Measurements from ENCODE around the gene MUC6.
A peak's percentile ranks its signal among the peaks of the same experiment; 100 is the strongest.

Gene MUC6

DNA sequence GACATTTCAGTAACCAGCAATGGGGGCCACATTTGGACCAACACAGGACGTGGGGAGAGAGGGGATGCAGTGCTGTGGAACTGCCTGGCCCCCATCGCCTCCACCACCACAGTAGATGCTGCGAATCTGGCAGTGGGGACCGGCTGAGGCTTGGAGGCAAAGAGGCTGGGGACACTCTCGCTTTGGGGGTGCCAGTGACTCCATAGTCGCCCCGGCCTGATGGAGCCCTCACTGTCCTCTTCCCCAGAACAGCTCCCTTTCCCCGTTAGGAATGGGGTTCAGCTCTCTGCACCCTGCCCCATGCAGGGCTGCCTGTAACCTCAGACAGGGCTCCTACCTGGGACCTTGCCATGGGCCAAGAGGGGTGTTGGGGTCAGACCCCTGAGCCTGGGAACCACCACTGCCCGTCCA is 36.3 kb upstream of the MUC6 start:
- no peak for DNase-seq

DNA sequence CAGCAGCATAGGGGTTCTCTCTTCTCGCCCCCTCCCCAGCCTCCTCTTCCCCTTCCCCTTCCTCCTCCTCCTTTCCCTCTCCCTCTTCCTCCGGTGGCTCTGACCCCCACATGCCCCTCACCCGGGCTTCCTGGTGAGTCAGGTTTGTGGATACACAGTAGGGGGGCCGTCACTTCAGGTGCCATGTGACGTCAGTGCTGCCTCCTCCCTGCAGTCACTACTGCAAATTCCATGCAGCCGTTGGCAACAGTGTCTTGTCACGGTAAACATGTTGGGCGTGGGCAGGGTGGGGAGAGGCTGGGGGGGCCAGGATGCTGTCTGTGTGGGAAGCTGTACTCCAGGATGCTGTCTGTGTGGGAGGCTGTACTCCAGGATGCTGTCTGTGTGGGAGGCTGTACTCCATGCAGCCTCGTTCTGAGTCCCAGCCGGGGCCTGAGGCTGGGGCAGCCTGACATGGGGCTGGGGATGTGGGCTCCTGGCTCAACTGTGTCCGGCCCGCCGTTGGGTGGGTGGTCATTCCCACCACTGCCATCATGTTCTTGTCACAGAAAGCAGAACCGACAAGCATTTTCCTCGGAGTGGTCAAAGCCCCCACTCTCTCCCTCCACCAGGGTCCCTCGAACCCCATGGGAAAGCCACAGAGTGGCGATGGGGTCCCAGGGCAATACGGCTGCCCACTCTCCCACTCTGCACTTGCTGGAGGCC is 35.8 kb upstream of the MUC6 start:
- DNase-seq = peak; percentile 41

DNA sequence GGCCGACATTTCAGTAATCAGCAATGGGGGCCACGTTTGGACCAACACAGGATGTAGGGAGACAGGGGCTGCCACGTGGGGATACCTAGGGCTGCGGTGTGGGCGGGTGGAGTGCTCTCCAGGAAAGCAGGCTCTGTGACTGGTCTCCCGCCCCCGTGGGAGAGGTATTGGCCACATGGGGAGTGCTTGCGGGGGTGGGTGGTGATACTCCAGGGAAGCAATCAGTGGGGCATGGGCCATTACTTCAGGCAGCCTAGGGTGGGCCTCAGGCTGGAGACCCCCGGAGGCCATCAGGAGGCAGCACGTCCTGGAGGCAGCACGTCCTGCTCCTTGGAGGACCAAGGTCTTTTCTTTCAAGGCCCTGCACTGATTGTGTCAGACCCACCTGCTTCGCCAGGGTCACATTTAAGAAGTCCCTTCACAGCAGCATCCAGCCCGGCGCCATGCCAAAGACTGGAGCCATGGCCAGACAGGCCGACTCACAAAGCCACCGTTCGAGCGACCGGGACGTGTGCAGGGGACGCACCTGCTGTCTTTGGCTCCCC is 35.1 kb upstream of the MUC6 start:
- DNase-seq = no peak

DNA sequence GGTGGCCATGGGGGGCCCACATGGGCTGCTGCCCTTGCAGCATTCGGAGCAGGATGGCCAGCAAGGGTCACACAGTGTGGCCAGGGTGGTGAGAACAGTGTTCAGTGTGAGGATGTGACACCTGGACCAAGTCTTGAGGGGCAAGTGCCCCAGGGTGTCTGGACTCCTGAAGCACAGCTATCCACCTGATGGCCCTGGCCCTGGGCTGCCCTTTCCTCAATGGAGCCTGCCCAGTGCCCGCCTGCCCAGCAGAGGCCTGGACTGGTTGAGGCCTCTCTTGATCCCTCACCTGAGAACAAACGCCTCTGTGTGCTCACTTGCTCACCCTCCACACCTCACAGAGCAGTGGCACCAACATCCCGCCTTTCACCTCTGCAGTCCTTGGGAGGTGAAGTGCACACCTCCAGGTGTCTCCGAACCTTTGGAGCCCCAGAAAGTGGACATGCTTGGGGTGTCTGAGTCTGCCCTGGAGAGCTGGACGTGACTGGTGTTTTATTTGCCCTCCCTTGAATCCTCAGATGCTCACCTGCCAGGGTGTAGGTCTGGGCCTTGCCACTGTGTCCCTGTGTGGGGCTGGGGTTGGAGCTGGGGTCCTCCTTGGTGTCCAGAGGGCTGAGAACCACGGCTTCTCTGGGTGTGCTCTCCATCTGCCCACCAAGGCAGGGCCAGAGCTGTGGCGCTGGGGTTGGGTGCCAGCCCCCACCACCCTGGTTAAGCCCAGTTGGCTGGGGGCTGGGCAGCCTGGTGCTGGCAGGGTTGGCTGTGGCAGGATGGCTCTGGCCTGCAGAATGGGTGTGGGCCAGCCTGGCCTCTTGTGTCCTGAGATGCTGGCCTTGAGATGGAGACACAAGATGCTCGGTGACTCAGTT is 34.3 kb upstream of the MUC6 start:
- DNase-seq = no peak

DNA sequence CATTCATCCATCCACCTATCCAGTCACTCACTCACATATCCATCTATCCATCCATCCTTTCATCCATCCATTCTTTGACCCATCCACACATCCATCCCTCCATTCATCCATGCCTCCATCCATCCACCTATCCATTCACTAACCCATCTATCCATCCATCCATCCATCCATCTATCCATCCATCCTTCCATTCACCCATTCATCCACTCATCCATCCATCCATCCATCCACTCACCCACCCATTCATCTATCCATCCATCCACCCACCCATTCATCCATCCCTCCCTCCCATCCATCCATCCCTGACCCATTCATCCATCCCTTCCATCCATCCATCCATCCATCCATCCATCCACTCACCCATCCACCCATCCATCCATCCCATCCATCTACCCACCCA is 33.2 kb upstream of the MUC6 start:
- DNase-seq = no peak

DNA sequence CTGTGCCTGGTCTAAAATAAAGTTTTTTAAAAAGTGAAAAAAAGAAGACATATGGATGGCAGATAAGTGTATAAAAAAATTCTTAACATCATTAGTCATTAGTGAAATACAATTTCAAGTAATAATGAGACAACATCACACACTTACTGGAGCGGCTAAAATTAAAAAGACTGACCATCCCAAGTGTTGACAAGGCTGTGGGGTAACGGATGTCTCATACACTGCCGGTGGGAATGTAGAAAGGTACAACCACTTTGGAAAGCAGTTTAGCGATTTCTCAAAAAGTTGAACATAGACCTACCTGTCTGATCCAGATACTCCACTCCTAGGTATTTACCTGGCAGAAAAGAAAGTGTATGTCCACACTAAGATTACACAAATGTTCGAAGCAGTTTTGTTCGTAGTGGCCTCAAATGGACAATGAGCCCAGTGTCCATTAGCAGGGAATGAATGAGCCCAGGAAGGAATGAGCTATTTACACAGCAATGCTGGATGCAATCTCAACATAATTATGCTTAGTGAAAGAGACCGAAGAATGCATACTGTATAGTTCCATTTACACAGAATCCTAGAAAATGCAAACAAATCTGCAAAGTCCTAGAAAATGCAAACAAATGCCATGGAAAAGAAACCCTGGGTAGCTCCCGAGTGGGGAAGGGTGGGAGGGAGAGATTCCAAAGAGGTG is 31.4 kb upstream of the MUC6 start:
- no peak for DNase-seq

DNA sequence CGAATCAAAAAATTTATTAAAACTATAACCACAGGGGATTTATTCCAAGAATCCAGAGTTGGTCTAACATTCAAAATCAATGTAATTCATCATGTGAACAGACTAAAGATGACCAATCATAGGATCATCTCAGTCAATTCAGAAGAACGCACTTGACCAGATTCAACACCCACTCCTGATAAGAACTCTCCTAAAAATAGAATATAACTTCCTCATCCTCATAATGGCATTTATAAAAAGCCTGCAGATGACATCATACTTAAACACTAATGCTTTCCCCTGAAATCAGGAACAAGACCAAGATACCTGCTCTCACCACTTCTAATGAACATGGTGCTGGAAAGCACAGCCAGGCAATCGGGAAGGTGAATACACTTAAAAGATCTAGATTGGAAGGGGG is 27.6 kb upstream of the MUC6 start:
- no peak for DNase-seq

DNA sequence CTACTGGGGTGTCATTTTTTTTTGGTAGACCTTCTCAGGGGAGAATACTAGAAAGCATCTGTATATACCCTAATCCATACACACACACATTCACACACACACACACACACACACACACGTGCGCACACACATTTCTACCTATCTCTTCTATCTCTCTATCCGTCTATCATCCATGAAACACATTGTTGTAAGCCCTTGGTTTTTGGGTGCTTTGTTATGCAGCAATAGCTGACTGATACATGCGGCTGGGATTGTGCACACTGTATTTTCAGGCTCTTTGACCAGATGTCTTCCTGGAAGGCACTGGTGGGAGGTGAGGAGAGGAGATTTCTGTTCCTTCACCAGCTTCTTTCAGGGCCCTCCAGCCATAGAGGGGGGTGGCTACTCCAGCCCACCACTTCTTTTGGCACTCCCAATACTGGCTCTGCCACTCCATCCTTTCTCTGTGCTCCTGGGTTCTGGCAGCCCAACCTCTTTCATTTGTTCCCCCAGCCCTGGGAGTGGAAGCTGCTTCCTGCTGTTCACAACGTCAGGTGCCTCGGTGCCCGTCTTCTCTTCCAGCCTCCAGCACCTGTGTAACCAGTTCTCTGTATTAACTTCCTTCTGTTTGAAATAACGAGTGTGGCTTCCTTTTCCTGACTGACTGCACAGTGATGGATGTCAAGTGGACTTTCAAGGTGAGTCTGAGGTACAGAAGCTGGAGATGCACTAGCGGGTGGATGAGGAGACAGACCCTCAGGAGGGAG is 25.7 kb upstream of the MUC6 start:
- DNase-seq = no peak

DNA sequence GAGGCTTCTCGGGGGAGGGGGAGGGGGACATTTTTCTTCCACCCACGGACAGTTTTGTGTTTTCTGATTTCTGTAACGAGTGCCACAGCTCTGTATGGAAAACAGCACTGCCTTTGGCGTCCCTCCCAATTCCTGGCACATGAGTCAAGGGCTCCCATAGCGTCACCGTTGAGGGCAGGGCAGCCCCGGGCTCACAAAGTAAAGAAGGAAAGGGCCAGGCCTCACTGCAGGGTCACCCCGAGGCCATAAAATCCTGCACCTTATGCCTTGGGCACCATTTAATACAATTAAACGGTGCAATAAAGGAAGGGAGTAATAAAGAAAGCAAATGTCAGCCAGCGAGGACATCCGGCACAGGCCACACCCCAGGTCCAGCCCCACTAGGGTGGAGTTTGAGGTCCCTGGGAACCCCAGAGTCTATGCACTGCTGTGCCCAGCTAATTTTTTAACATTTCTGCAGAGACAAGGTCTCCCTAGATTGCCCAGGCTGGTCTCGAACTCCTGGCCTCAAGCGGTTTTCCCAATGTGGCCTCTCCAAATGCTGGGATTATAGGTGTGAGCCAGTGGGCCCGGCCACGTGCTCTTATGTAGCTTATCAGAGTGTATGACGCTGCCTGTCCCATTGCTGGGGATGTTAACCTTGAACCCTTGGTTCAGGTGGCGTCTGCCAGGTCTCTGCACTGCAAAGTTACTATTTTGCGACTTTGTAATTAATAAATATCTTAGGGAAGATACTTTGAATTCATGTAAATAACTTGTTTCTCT is 24.5 kb upstream of the MUC6 start:
- DNase-seq = no peak

DNA sequence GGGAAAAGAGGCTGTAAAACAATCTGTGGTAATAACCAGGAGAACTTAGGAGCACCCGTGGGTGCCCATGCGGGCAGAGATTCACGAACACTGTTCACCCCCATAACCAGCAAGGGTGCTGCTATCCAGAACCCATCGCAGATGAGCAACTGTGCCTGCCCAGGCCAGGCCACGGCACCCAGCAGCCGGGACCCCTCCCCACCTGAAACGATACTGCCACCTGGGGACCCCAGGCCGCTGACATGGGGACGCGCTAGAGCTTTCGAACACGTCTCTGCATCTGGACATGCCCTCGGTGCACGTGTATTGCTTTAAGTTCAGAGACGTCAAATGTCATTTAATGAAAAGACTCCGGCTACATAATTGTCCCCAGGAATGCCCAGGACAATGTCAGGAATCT is 23.9 kb upstream of the MUC6 start:
- no peak for DNase-seq

DNA sequence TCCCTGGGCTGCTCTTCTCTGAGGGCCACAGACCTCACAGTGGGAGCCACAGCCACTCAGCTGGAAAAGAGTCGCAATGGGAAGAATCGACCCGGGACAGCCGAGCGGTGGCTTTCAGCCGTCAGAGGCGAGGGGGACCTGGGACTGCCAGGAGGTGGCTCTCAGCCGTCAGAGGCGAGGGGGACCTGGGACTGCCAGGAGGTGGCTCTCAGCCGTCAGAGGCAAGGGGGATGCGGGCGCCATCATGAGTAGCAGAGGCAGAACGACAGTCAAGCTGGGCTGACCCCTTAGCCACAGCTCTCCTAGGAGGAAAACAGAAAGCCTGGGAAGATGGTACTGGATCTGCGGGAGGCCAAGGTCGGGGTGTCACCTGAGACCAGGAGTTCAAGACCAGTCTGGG is 23.2 kb upstream of the MUC6 start:
- no peak for DNase-seq

DNA sequence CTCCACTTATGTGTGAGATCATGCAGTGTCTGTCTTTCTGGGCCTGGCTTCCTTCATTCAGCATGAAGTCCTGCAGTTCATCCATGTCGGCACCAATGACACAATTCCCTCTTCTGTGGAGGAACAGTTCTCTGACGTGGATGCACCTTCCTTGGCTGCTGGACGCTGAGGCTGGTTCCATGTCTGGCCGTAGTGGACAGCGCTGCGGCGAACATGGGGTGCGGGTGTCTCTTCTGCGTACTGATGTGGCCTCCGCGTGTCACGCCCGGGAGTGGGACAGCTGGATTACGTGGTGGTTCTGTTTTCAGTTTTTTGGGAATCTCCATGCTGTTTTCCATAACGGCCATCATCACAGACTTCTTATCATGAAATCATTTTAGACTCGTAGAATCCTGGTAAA is 21.3 kb upstream of the MUC6 start:
- DNase-seq = no peak

DNA sequence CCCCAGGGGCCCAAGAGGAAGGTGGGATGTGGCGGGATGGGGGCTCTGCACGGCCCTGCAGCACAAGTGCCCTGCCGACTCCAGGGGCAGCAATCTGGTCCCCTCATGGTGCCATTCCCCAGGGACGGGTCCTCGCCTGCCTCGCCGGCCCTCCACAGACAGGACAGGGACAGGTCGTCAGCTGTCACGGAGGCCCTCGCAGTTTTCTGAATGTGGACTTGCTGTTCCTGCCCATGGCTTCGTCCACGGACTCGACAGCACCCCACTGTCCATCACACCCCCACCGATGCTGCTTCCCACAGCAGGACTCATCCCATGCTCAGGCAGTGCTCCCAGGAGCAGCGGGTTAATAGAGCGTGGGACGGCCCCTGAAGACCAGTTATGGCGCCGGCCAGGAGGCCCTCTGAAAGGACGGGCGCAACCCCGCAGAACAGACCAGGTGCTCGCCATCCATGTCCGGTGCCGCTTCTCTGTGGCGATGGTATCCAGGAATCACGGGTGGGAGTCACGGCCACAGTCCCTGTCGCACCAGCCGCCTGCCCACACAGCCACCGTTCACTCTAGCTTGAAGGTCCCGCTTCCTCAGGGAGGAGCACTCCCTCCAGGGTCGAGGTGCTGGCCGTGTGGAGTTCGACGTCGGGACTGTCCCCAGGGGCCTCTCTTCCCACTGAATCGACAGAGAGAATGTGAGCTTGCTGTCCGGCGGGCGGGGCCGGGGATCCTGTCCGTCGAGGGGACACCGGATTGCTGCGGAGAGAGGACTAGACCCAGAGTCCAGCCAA is 19.7 kb upstream of the MUC6 start:
- no peak for DNase-seq

DNA sequence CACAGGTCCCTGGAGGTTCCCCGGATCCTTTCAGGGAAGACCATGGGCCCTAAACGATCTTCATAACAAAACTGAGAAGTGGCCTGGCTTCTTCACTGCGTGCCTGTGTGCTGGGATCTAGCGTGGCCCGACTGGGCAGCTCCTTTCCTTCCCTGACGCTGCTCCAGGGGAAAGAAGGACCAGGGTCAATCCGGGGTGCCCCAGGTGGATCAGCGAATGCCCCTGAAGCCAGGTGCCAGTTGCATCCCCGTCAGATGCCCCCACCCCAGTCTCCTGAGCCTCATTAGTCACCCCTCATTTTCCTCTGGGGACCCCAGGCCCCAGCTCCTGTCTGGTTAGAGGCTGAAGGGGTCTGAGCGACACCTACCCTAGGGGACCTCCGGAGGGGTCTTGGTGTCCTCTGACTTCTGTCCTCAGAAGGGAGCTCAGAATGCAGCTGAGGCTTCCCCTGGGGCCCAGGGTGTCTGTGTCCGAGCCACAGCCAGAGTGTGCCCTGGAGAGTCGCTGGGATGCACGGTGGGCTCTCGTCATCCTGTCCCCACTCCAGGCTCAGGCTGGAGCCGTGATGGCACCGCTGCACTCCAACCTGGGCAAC is 18.7 kb upstream of the MUC6 start:
- DNase-seq = no peak

DNA sequence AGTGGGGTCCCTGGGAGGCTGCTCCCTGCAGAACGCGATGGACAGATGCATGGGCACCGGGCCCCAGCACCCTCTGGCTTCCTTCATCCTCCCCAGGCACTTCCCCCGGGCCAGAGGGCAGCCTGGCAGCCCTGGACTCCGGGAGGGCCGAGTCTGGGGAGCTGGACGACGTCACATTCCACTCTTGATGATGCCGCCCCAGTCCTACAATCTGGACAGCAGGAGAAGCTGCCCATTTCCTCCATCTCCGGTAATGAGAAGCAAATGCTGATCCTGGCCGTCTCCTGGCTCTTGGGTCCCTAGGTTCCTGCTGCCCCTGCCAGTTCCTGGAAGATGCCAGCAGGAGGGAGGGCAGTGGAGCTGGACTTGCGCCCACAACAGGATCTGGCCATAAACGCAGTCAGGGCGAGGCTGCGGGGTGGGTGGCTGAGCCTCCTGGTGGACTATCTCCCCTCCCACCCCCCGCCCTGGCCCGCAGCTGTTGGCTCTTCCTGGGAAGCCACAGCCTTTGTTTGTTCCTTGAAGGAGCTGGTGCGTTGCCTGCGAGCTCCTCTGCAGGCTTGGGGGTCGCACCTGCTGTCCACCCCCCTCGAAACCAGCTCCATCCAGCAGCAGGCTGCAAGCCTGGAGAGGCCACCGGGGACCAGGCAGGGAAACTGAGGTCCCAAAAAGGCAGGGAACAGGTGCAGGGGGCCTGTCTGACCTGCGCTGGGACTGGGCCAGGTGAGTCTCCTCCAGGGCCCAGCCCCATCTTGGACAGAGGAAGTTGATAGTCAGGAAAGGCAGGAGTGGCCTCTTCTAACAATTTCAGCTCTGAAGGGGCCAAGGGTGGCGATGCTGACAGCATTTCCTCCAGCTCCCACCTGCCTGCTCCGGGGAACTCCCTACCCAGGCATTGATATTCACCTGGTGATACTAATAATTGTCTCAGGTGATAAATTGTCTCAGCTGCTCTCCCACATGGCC is 17.9 kb upstream of the MUC6 start:
- DNase-seq = peak; percentile 69

DNA sequence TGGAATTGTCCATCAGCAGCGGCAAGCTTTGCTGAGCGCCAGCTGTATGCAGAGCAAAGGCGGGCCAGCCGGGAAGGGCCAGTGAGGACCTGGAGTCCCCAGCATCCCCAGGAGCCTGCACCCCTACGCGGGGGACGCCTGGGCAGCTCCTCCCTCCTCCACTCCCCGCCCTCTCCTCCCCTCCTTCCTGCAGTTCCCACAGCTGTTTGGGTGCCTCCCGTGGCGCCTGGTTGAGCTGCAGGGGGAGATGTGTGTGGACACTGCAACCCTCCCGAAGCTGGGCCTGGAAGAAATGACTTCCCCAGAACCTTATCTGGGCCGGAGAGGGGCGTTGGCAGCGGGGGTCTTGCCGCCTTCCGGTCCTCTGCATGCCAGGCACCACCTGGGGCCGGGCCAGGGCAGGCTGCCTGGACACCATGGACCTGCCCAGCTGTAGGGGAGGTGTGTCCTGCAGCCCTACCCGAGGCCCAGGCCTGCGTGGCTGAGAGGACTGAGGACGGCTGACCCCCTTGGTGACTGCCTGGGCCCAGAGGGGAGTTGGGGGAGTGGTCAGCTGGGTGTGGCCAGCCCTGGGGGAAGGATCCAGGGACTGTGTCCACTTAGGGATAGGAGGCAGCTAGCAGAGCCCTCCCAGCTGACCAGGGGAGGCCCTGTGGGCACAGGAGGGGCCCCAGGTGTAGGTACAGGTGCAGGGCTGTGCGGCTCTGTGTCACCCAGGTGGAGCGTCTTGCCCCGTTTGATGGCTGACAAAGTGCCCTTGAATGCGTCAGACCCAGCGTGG is 16.8 kb upstream of the MUC6 start:
- DNase-seq = no peak

DNA sequence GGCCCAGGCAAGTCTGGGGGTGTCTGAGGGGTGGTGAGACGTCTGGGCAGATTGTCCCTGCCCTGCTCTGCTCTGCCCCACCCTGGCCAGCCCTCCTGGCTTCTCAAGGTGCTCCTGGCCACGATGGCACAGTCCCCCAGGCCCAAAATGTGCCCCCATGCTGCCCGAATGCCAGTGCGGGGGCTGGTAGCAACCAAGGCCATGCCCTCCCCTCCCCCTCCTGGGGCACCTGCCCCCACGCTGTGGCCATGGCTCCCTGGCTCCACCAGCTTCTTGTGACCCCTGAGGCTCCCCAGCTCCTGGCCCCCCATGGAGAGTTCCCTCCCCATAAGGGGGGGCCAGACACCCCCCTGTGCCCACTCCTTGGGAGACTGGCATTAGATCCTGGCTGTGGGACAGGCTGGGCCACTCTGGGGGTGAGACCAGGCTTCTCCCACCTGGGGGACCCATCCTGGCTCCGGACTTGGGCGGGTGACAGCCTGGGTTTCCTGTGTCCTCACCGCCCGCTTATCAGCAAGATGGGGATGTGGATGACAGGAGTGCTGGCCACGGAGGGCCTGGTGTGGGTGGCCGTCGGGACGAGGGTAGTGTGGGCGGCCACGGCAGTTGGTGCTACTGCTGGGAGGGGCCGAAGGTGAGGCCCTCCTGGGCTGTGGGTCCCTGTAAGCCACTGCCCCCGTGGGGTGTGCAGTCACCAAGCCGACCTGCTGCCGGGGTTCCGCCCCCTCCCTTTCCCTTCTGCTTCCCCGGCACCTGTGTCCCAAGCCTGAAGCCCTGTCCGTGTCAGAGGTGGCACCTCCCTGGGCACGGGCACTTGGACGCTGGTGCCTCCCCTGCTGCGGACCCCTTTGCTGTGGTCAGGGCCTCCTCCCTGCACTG is 15.9 kb upstream of the MUC6 start:
- no peak for DNase-seq

Measured in COR-L47 (cell line).